HepG2 (cell line): ENCODE results near the gene ADGRG6. TPM values are rescaled to one million over a fixed set of nuclear protein-coding genes. Genes with fewer than 3 reads are reported as not detected.
A peak's percentile ranks its signal among the peaks of the same experiment; 100 is the strongest.

Source experiments
- ATF5 ChIP-seq: sonication (generic); formaldehyde crosslinking; IDR thresholded peaks from 2 replicates; pipeline ENCODE4 v1.4.0; 2020; ENCODE audit warnings: mild to moderate bottlenecking, low read depth, missing genetic modification reagents
- BATF2 ChIP-seq: sonication (generic); formaldehyde crosslinking; IDR thresholded peaks from 2 replicates; pipeline ENCODE4 v1.8.0; 2022; ENCODE audit warnings: mild to moderate bottlenecking, missing genetic modification reagents, moderate library complexity
- CC2D1A ChIP-seq: sonication (generic); formaldehyde crosslinking; IDR thresholded peaks from 2 replicates; pipeline ENCODE4 v1.8.1; 2023; ENCODE audit warnings: mild to moderate bottlenecking, missing genetic modification reagents
- CEBPG ChIP-seq: IDR thresholded peaks from 2 replicates; pipeline ENCODE4 v1.6.1; 2016
- DRAP1 ChIP-seq: IDR thresholded peaks from 2 replicates; pipeline ENCODE4 v1.6.1; 2016; ENCODE audit warnings: missing genetic modification reagents, missing compliant biosample characterization
- FOSL2 ChIP-seq: sonication (generic); formaldehyde crosslinking; IDR thresholded peaks from 2 replicates; pipeline ENCODE4 v1.4.0; 2020; ENCODE audit warnings: missing genetic modification reagents
- FOXO1 ChIP-seq: sonication (generic); formaldehyde crosslinking; IDR thresholded peaks from 2 replicates; pipeline ENCODE4 v1.4.0; 2020; ENCODE audit warnings: missing genetic modification reagents
- GRHL1 ChIP-seq: sonication (generic); formaldehyde crosslinking; conservative IDR thresholded peaks from 2 replicates; pipeline ENCODE4 v1.8.0; 2022; ENCODE audit warnings: missing genetic modification reagents
- HCFC1 ChIP-seq: fragments of 150-350 bp; IDR thresholded peaks from 2 replicates; pipeline ENCODE4 v1.6.1; 2014; ENCODE audit warnings: low read depth, low read length
- IRX3 ChIP-seq: sonication (generic); formaldehyde crosslinking; IDR thresholded peaks from 2 replicates; pipeline ENCODE4 v1.8.1; 2023; ENCODE audit warnings: mild to moderate bottlenecking, low read depth, missing genetic modification reagents, borderline replicate concordance
- KDM4B ChIP-seq: sonication (generic); formaldehyde crosslinking; IDR thresholded peaks from 2 replicates; pipeline ENCODE4 v1.4.0; 2020; ENCODE audit warnings: missing genetic modification reagents
- MED8 ChIP-seq: sonication (generic); formaldehyde crosslinking; IDR thresholded peaks from 2 replicates; pipeline ENCODE4 v1.8.1; 2023; ENCODE audit warnings: mild to moderate bottlenecking, missing genetic modification reagents; ENCODE audit not compliant: insufficient replicate concordance
- MLX ChIP-seq: IDR thresholded peaks from 2 replicates; pipeline ENCODE4 v1.6.1; 2016
- MXD3 ChIP-seq: IDR thresholded peaks from 2 replicates; pipeline ENCODE4 v1.6.1; 2016; ENCODE audit warnings: mild to moderate bottlenecking, missing biosample characterization, missing genetic modification reagents
- NAIF1 ChIP-seq: sonication (generic); formaldehyde crosslinking; IDR thresholded peaks from 2 replicates; pipeline ENCODE4 v1.5.0; 2020; ENCODE audit warnings: mild to moderate bottlenecking, missing genetic modification reagents, borderline replicate concordance
- RBM22 ChIP-seq: fragments of 200-400 bp; formaldehyde crosslinking; optimal IDR thresholded peaks from 2 replicates; pipeline ENCODE3; 2017; ENCODE audit warnings: mild to moderate bottlenecking, low read length, moderate library complexity
- SAFB2 ChIP-seq: sonication (generic); formaldehyde crosslinking; IDR thresholded peaks from 2 replicates; pipeline ENCODE4 v1.5.1; 2020; ENCODE audit warnings: missing genetic modification reagents, low read depth, mild to moderate bottlenecking, borderline replicate concordance
- THRA ChIP-seq: sonication (generic); formaldehyde crosslinking; IDR thresholded peaks from 2 replicates; pipeline ENCODE4 v1.4.0; 2020; ENCODE audit warnings: missing genetic modification reagents, borderline replicate concordance
- TMF1 ChIP-seq: sonication (generic); formaldehyde crosslinking; IDR thresholded peaks from 2 replicates; pipeline ENCODE4 v1.8.1; 2022; ENCODE audit warnings: low read depth, missing genetic modification reagents
- XBP1 ChIP-seq: sonication (generic); formaldehyde crosslinking; IDR thresholded peaks from 2 replicates; pipeline ENCODE4 v1.5.0; 2020; ENCODE audit warnings: missing genetic modification reagents
- ZNF562 ChIP-seq: sonication (generic); formaldehyde crosslinking; IDR thresholded peaks from 2 replicates; pipeline ENCODE4 v1.8.0; 2022; ENCODE audit warnings: missing genetic modification reagents, borderline replicate concordance
- ZNF629 ChIP-seq: sonication (generic); formaldehyde crosslinking; conservative IDR thresholded peaks from 2 replicates; pipeline ENCODE4 v1.5.0; 2020; ENCODE audit warnings: missing genetic modification reagents
- ZNF740 ChIP-seq: sonication (generic); formaldehyde crosslinking; IDR thresholded peaks from 2 replicates; pipeline ENCODE4 v1.4.0; 2020; ENCODE audit warnings: missing genetic modification reagents
- ZSCAN21 ChIP-seq: sonication (generic); formaldehyde crosslinking; IDR thresholded peaks from 2 replicates; pipeline ENCODE4 v1.8.0; 2022; ENCODE audit warnings: mild to moderate bottlenecking, missing genetic modification reagents, moderate library complexity, borderline replicate concordance
- polyA plus RNA-seq, 8 experiments: library from polyadenylated mRNA; depleted of rRNA in 3 of 8; stranded (reverse) in 7 of 8; unstranded in 1 of 8; fragments of >200 nt; fragmentation: Illumina TruSeq in 4 of 8; extraction: Trizol in 4 of 8; gene quantifications; 2 replicates each; pipeline versions ENCODE4 v1.2.1 to v1.2.3, GENCODE V29; 2011 to 2016; ENCODE audit warnings: low read depth in 4 of 8, missing spikeins in 1 of 8, mixed read lengths in 1 of 8; ENCODE audit not compliant: insufficient read depth in 1 of 8
- total RNA-seq, 5 experiments: library from RNA; depleted of rRNA; stranded (reverse); fragments of >200 nt; fragmentation: Illumina TruSeq; extraction: Trizol; gene quantifications; 2 replicates each; pipeline ENCODE4 v1.2.3, GENCODE V29; 2016; ENCODE audit warnings: low read depth in 1 of 5

ADGRG6 gene
- total and polyA plus RNA-seq, 2 of the 13 experiments (the other 11 are each of a cell fraction or from before 2014, with no cell fraction given): 129 to 249 TPM

- TF ChIP-seq FOSL2 (CRISPR knock-in tag) (peak; percentile 73), CC2D1A (CRISPR knock-in tag) (peak; percentile 76; the same call in 1 of the 2 replicates), ZSCAN21 (no peak), SAFB2 (CRISPR knock-in tag) (no peak), HCFC1 (no peak), BATF2 (CRISPR knock-in tag) (no peak), GRHL1 (no peak), TMF1 (CRISPR knock-in tag) (no peak), KDM4B (CRISPR knock-in tag) (peak; percentile 64; the same call in 1 of the 2 replicates), FOXO1 (no peak), DRAP1 (CRISPR knock-in tag) (no peak), ZNF740 (no peak), THRA (CRISPR knock-in tag) (peak; percentile 22; the same call in 1 of the 2 replicates), XBP1 (no peak), ZNF562 (CRISPR knock-in tag) (no peak), NAIF1 (no peak), MXD3 (CRISPR knock-in tag) (no peak; the same call in 1 of the 2 replicates), IRX3 (CRISPR knock-in tag) (no peak), ZNF629 (no peak), ATF5 (CRISPR knock-in tag) (no peak), MLX (CRISPR knock-in tag) (peak; percentile 81), CEBPG (CRISPR knock-in tag) (peak; percentile 93), MED8 (CRISPR knock-in tag) (no peak), RBM22 (no peak)
These were observed 16.3 kb upstream of the ADGRG6 start (continued) for GRCh38 chr6:142285235-142286087.
